ENCODE results near the gene E2F1.
A peak's percentile ranks its signal among the peaks of the same experiment; 100 is the strongest.
"Not testable (repeated sequence)": the region's sequence is repeated elsewhere in the genome, so short reads cannot be mapped to it uniquely, and the experiment has no call there.

The E2F1 gene

GRCh38 chr20:33646959-33647602 is 39.1 kb downstream of the E2F1 start:
- WGBS (ENCODE audit: insufficient coverage) = 95% methylated on average over 10 of the region's 14 CpGs
- H3K36me3 ChIP-seq (ENCODE audit: control insufficient read depth in 4 of 4, insufficient read depth in 4 of 4, low read length in 3 of 4) = peaks cover 3 to 32% (median 22%) of the 10 kb centered on the region in 4 experiments

GRCh38 chr20:33646191-33646590 is 40.0 kb downstream of the E2F1 start:
- ChIA-PET POLR2A (no interaction called here), CTCF (interaction anchor here (1.2 kb wide), 1 partner anchor 244 kb away, joined by 3 read pairs; no protein-coding TSS in a partner anchor)
- Histone ChIP-seq H3K4me3 (ENCODE audit: control insufficient read depth in 1 of 7, extremely low read depth in 1 of 7, insufficient read depth in 4 of 7, low read depth in 2 of 7, low read length in 6 of 7) (no peak overlapping the region), H3K36me3 (ENCODE audit: control insufficient read depth in 4 of 4, insufficient read depth in 4 of 4, low read length in 3 of 4) (peaks cover 3 to 39% (median 23%) of the 10 kb centered on the region in 4 experiments), H3K27ac (ENCODE audit: insufficient read depth in 1 of 2, low read depth in 1 of 2, low read length in 2 of 2, poor library complexity in 1 of 2, severe bottlenecking in 2 of 2) (no peak overlapping the region), H3K27me3 (replicated peaks in 2 of 5; ENCODE audit: control insufficient read depth in 4 of 5, insufficient read depth in 5 of 5, low read length in 4 of 5) (no peaks in the 10 kb centered on the region), H3K9me3 (ENCODE audit: control extremely low read depth in 1 of 5, control insufficient read depth in 4 of 5, insufficient read depth in 2 of 5, low read depth in 1 of 5, low read length in 4 of 5) (no peaks in the 10 kb centered on the region), H3K4me1 (ENCODE audit: control extremely low read depth in 1 of 4, control insufficient read depth in 4 of 4, insufficient read depth in 4 of 4, low read length in 3 of 4) (no peaks in the 10 kb centered on the region)
- no peak for DNase-seq
- 100% methylated on average over 4 of the region's 5 CpGs for WGBS (ENCODE audit: insufficient coverage)

More at GRCh38 chr20:33646959-33647602, 39.1 kb downstream of the E2F1 start:
- H3K27ac ChIP-seq (ENCODE audit: insufficient read depth in 1 of 2, low read depth in 1 of 2, low read length in 2 of 2, poor library complexity in 1 of 2, severe bottlenecking in 2 of 2); POLR2A ChIA-PET; CTCF ChIA-PET; DNase-seq; H3K4me3 ChIP-seq (ENCODE audit: control insufficient read depth in 1 of 7, extremely low read depth in 1 of 7, insufficient read depth in 4 of 7, low read depth in 2 of 7, low read length in 6 of 7); H3K9me3 ChIP-seq (ENCODE audit: control extremely low read depth in 1 of 5, control insufficient read depth in 4 of 5, insufficient read depth in 2 of 5, low read depth in 1 of 5, low read length in 4 of 5); H3K4me1 ChIP-seq (ENCODE audit: control extremely low read depth in 1 of 4, control insufficient read depth in 4 of 4, insufficient read depth in 4 of 4, low read length in 3 of 4); H3K27me3 ChIP-seq (replicated peaks in 2 of 5; ENCODE audit: control insufficient read depth in 4 of 5, insufficient read depth in 5 of 5, low read length in 4 of 5): not testable (repeated sequence)

GRCh38 chr20:33645396-33645795 is 40.8 kb downstream of the E2F1 start:
- Histone ChIP-seq H3K27ac (ENCODE audit: insufficient read depth in 1 of 2, low read depth in 1 of 2, low read length in 2 of 2, poor library complexity in 1 of 2, severe bottlenecking in 2 of 2) (no peak overlapping the region), H3K4me3 (ENCODE audit: control insufficient read depth in 1 of 7, extremely low read depth in 1 of 7, insufficient read depth in 4 of 7, low read depth in 2 of 7, low read length in 6 of 7) (no peak overlapping the region), H3K27me3 (replicated peaks in 2 of 5; ENCODE audit: control insufficient read depth in 4 of 5, insufficient read depth in 5 of 5, low read length in 4 of 5) (no peaks in the 10 kb centered on the region), H3K36me3 (ENCODE audit: control insufficient read depth in 4 of 4, insufficient read depth in 4 of 4, low read length in 3 of 4) (peaks cover 3 to 44% (median 27%) of the 10 kb centered on the region in 4 experiments), H3K9me3 (ENCODE audit: control extremely low read depth in 1 of 5, control insufficient read depth in 4 of 5, insufficient read depth in 2 of 5, low read depth in 1 of 5, low read length in 4 of 5) (no peaks in the 10 kb centered on the region), H3K4me1 (ENCODE audit: control extremely low read depth in 1 of 4, control insufficient read depth in 4 of 4, insufficient read depth in 4 of 4, low read length in 3 of 4) (no peaks in the 10 kb centered on the region)
- WGBS (ENCODE audit: insufficient coverage) = 88% methylated on average over 2 of the region's 2 CpGs
- POLR2A ChIA-PET = no interaction called here
- peak in 2 of 3 donors; percentile 20 to 36 for DNase-seq
- CTCF ChIA-PET = interaction anchor here (1.1 to 1.2 kb wide), 2 partner anchors 22 to 243 kb away, joined by 3 read pairs; no protein-coding TSS in a partner anchor

GRCh38 chr20:33645072-33645358 is 41.2 kb downstream of the E2F1 start:
- POLR2A ChIA-PET = no interaction called here
- no peaks in the 10 kb centered on the region for H3K4me1 ChIP-seq (ENCODE audit: control extremely low read depth in 1 of 4, control insufficient read depth in 4 of 4, insufficient read depth in 4 of 4, low read length in 3 of 4)
- H3K9me3 ChIP-seq (ENCODE audit: control extremely low read depth in 1 of 5, control insufficient read depth in 4 of 5, insufficient read depth in 2 of 5, low read depth in 1 of 5, low read length in 4 of 5) = no peaks in the 10 kb centered on the region
- no peak overlapping the region for H3K27ac ChIP-seq (ENCODE audit: insufficient read depth in 1 of 2, low read depth in 1 of 2, low read length in 2 of 2, poor library complexity in 1 of 2, severe bottlenecking in 2 of 2)
- CTCF ChIA-PET = interaction anchor here (1.1 kb wide), 1 partner anchor 22 kb away, joined by 3 read pairs; no protein-coding TSS in a partner anchor
- 79% methylated on average over 3 of the region's 4 CpGs for WGBS (ENCODE audit: insufficient coverage)
- no peak overlapping the region for H3K4me3 ChIP-seq (ENCODE audit: control insufficient read depth in 1 of 7, extremely low read depth in 1 of 7, insufficient read depth in 4 of 7, low read depth in 2 of 7, low read length in 6 of 7)
- H3K36me3 ChIP-seq (ENCODE audit: control insufficient read depth in 4 of 4, insufficient read depth in 4 of 4, low read length in 3 of 4) = peaks cover 7 to 48% (median 31%) of the 10 kb centered on the region in 4 experiments
- H3K27me3 ChIP-seq (replicated peaks in 2 of 5; ENCODE audit: control insufficient read depth in 4 of 5, insufficient read depth in 5 of 5, low read length in 4 of 5) = no peaks in the 10 kb centered on the region
- peak in 1 of 3 donors; percentile 11 for DNase-seq

GRCh38 chr20:33644313-33645071 is 41.7 kb downstream of the E2F1 start:
- POLR2A ChIA-PET = no interaction called here
- Histone ChIP-seq H3K27me3 (replicated peaks in 2 of 5; ENCODE audit: control insufficient read depth in 4 of 5, insufficient read depth in 5 of 5, low read length in 4 of 5) (no peaks in the 10 kb centered on the region), H3K4me1 (ENCODE audit: control extremely low read depth in 1 of 4, control insufficient read depth in 4 of 4, insufficient read depth in 4 of 4, low read length in 3 of 4) (no peaks in the 10 kb centered on the region), H3K9me3 (ENCODE audit: control extremely low read depth in 1 of 5, control insufficient read depth in 4 of 5, insufficient read depth in 2 of 5, low read depth in 1 of 5, low read length in 4 of 5) (no peaks in the 10 kb centered on the region), H3K27ac (ENCODE audit: insufficient read depth in 1 of 2, low read depth in 1 of 2, low read length in 2 of 2, poor library complexity in 1 of 2, severe bottlenecking in 2 of 2) (no peak overlapping the region), H3K4me3 (ENCODE audit: control insufficient read depth in 1 of 7, extremely low read depth in 1 of 7, insufficient read depth in 4 of 7, low read depth in 2 of 7, low read length in 6 of 7) (no peak overlapping the region), H3K36me3 (ENCODE audit: control insufficient read depth in 4 of 4, insufficient read depth in 4 of 4, low read length in 3 of 4) (peaks cover 8 to 53% (median 36%) of the 10 kb centered on the region in 4 experiments)
- DNase-seq = no peak
- WGBS (ENCODE audit: insufficient coverage) = 98% methylated on average over 25 of the region's 28 CpGs
- CTCF ChIA-PET = interaction anchor here (1.1 kb wide), 1 partner anchor 22 kb away, joined by 3 read pairs; no protein-coding TSS in a partner anchor

- Histone ChIP-seq H3K36me3 (ENCODE audit: control insufficient read depth in 4 of 4, insufficient read depth in 4 of 4, low read length in 3 of 4) (peaks cover 12 to 63% (median 46%) of the 10 kb centered on the region in 4 experiments), H3K27me3 (replicated peaks in 2 of 5; ENCODE audit: control insufficient read depth in 4 of 5, insufficient read depth in 5 of 5, low read length in 4 of 5) (no peaks in the 10 kb centered on the region), H3K27ac (ENCODE audit: insufficient read depth in 1 of 2, low read depth in 1 of 2, low read length in 2 of 2, poor library complexity in 1 of 2, severe bottlenecking in 2 of 2) (no peak overlapping the region), H3K4me1 (ENCODE audit: control extremely low read depth in 1 of 4, control insufficient read depth in 4 of 4, insufficient read depth in 4 of 4, low read length in 3 of 4) (no peaks in the 10 kb centered on the region), H3K9me3 (ENCODE audit: control extremely low read depth in 1 of 5, control insufficient read depth in 4 of 5, insufficient read depth in 2 of 5, low read depth in 1 of 5, low read length in 4 of 5) (no peaks in the 10 kb centered on the region), H3K4me3 (ENCODE audit: control insufficient read depth in 1 of 7, extremely low read depth in 1 of 7, insufficient read depth in 4 of 7, low read depth in 2 of 7, low read length in 6 of 7) (no peak overlapping the region)
- ChIA-PET CTCF (no interaction called here), POLR2A (interaction anchor here (0.7 kb wide), 1 partner anchor 150 kb away, joined by 3 read pairs; the partner anchor contains the start of gene CBFA2T2)
- 94% methylated on average over 13 of the region's 13 CpGs for WGBS (ENCODE audit: insufficient coverage)
- DNase-seq = no peak
Measured at GRCh38 chr20:33640287-33640686, 45.9 kb downstream of the E2F1 start.

- Histone ChIP-seq H3K36me3 (ENCODE audit: control insufficient read depth in 4 of 4, insufficient read depth in 4 of 4, low read length in 3 of 4) (peaks cover 9 to 48% (median 39%) of the 10 kb centered on the region in 4 experiments), H3K27me3 (replicated peaks in 2 of 5; ENCODE audit: control insufficient read depth in 4 of 5, insufficient read depth in 5 of 5, low read length in 4 of 5) (no peaks in the 10 kb centered on the region)
- 100% methylated on average over 1 of the region's 1 CpG for WGBS (ENCODE audit: insufficient coverage)
Measured at GRCh38 chr20:33636776-33637175, 49.4 kb downstream of the E2F1 start.

More at GRCh38 chr20:33636776-33637175, 49.4 kb downstream of the E2F1 start:
- POLR2A ChIA-PET = no interaction called here
- CTCF ChIA-PET = interaction anchor here (0.5 to 0.9 kb wide), 3 partner anchors 18 to 891 kb away, joined by 3 to 4 read pairs (median 3); no protein-coding TSS in a partner anchor
- Histone ChIP-seq H3K9me3 (ENCODE audit: control extremely low read depth in 1 of 5, control insufficient read depth in 4 of 5, insufficient read depth in 2 of 5, low read depth in 1 of 5, low read length in 4 of 5) (no peaks in the 10 kb centered on the region), H3K27ac (ENCODE audit: insufficient read depth in 1 of 2, low read depth in 1 of 2, low read length in 2 of 2, poor library complexity in 1 of 2, severe bottlenecking in 2 of 2) (no peak overlapping the region), H3K4me1 (ENCODE audit: control extremely low read depth in 1 of 4, control insufficient read depth in 4 of 4, insufficient read depth in 4 of 4, low read length in 3 of 4) (peaks cover 0 to 3% (median 0%) of the 10 kb centered on the region in 4 experiments), H3K4me3 (ENCODE audit: control insufficient read depth in 1 of 7, extremely low read depth in 1 of 7, insufficient read depth in 4 of 7, low read depth in 2 of 7, low read length in 6 of 7) (no peak overlapping the region)
- no peak for DNase-seq

All from common myeloid progenitor, CD34-positive (primary cell).